PC-3 (cell line): Measurements from ENCODE around the gene ZNF784. TPM values are rescaled to one million over a fixed set of nuclear protein-coding genes. Genes with fewer than 3 reads are reported as not detected.

Source experiments
- ATAC-seq: fragments of 200-7000 bp; cut with Tn5 transposase; 2 replicates; pipeline ENCODE4 v1.9.1; 2020; ENCODE audit warnings: mild to moderate bottlenecking, moderate library complexity
- BruUV-seq: library from RNA; stranded (reverse); fragments of 400-500 nt; replicated peaks from 2 replicates; lab custom pipeline; 2021; lab: Mats Ljungman, UMichigan
- CTCF ChIA-PET: fragments of 300-600 bp; sonication (Branson Sonifier 250); formaldehyde crosslinking; loops from one replicate; lab custom pipeline; 2022; ENCODE audit warnings: antibody characterized with exemption; lab: Charles Lee
- POLR2A ChIA-PET: fragments of 300-600 bp; sonication (Branson Sonifier 250); formaldehyde crosslinking; loops from one replicate; lab custom pipeline; 2022; ENCODE audit warnings: antibody characterized with exemption; ENCODE audit not compliant: unreplicated experiment; lab: Charles Lee
- DNase-seq: peaks from one replicate; pipeline ENCODE4 v3.0.0-alpha.2; 2015
- H2AFZ ChIP-seq: fragments of 300-600 bp; sonication (generic); 2 replicates; pipeline ENCODE4 v1.6.0; 2016; ENCODE audit warnings: antibody characterized with exemption, low read length
- H3F3A ChIP-seq: fragments of 300-600 bp; sonication (generic); one replicate; pipeline ENCODE4 v1.6.0; 2017; ENCODE audit warnings: antibody characterized with exemption, low read length, control low read depth, mild to moderate bottlenecking; ENCODE audit not compliant: unreplicated experiment
- H3K27ac ChIP-seq: fragments of 300-600 bp; sonication (generic); 2 replicates; pipeline ENCODE4 v1.5.1; 2016; ENCODE audit warnings: mild to moderate bottlenecking, low read length
- H3K27me3 ChIP-seq: fragments of 300-600 bp; sonication (generic); 2 replicates; pipeline ENCODE4 v1.6.1; 2016; ENCODE audit warnings: low read length, mixed read lengths
- H3K36me3 ChIP-seq: fragments of 300-600 bp; sonication (generic); 2 replicates; pipeline ENCODE4 v1.6.1; 2016; ENCODE audit warnings: low read depth, mixed run types, low read length, mixed read lengths
- H3K4me1 ChIP-seq: fragments of 300-600 bp; sonication (generic); 2 replicates; pipeline ENCODE4 v1.5.1; 2016; ENCODE audit warnings: low read length; ENCODE audit not compliant: insufficient read depth
- H3K4me2 ChIP-seq: fragments of 300-600 bp; sonication (generic); 2 replicates; pipeline ENCODE4 v1.6.0; 2016; ENCODE audit warnings: low read length
- H3K4me3 ChIP-seq: fragments of 300-600 bp; sonication (generic); 2 replicates; pipeline ENCODE4 v1.5.1; 2016; ENCODE audit warnings: mild to moderate bottlenecking, low read length, mixed read lengths
- H3K79me2 ChIP-seq: fragments of 300-600 bp; sonication (generic); 2 replicates; pipeline ENCODE4 v1.6.1; 2017; ENCODE audit warnings: low read length, mixed read lengths
- H3K9ac ChIP-seq: fragments of 300-600 bp; sonication (generic); 2 replicates; pipeline ENCODE4 v1.6.0; 2016; ENCODE audit warnings: mild to moderate bottlenecking, low read length
- H3K9me2 ChIP-seq: fragments of 300-600 bp; sonication (generic); replicated peaks from 2 replicates; pipeline ENCODE4 v1.6.1; 2016; ENCODE audit warnings: mixed run types, low read length, mixed read lengths
- H3K9me3 ChIP-seq: fragments of 300-600 bp; sonication (generic); 2 replicates; pipeline ENCODE4 v1.6.1; 2016; ENCODE audit warnings: low read length, mixed read lengths
- H4K20me1 ChIP-seq: fragments of 300-600 bp; sonication (generic); 2 replicates; pipeline ENCODE4 v1.6.1; 2016; ENCODE audit warnings: low read length, mixed read lengths
- EZH2 ChIP-seq: fragments of 300-600 bp; sonication (generic); IDR thresholded peaks from one replicate; pipeline ENCODE4 v1.6.1; 2017; ENCODE audit warnings: antibody characterized with exemption, mild to moderate bottlenecking, low read length; ENCODE audit not compliant: unreplicated experiment
- EZH2phosphoT487 ChIP-seq: fragments of 300-600 bp; sonication (generic); IDR thresholded peaks from 2 replicates; pipeline ENCODE4 v1.6.1; 2018; ENCODE audit warnings: mild to moderate bottlenecking, antibody characterized with exemption, low read length, borderline replicate concordance
- intact Hi-C: fragments of 100-400 bp; cut with micrococcal nuclease; formaldehyde crosslinking; loops from 2 replicates; pipeline ENCODE4 v1.9.0; 2023
- total RNA-seq: library from RNA; depleted of rRNA; stranded (reverse); fragments of >200 nt; gene quantifications from 2 replicates; pipeline ENCODE4 v1.2.3, GENCODE V29; 2014
- TF ChIP-seq, protein P1 (sequence below): fragments of 300-600 bp; sonication (generic); conservative IDR thresholded peaks from 2 replicates; pipeline ENCODE4 v1.5.1; 2017; ENCODE audit warnings: antibody characterized with exemption, low read depth, mild to moderate bottlenecking, low read length

Gene ZNF784
- total RNA-seq, 1 experiment from 2014 or later = 9.0 TPM

DNA sequence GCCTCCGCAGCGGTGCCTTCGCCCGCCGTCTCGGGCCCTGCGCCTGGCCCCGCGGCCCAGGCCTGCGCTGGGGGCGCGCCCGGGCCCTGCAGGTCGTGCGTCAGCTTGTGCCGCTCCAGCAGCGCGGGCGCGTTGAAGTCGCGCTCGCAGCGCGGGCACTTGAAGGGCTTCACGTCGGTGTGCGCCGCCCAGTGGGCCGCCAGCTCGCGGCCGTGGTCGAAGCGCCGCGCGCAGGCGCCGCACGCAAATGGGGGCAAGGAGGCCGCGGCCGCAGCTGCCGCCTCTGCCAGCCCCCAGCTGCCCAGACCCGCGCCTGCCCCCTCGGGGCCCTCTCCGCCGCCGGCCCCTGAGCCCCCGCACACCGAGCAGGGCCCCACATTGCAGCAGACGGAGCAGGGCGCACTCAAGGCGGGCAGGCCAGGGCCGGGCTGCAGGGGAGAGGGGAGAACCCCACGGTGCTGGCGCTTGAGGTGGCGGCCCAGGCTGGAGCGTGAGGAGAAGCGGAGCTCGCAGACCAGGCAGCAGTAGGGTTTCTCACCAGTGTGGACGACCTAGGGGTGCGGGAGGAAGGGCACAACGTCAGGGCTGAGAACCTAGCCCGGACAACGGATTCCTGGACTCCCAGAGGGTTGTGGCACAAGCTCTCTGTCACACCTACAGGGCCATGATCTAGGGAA is 31.1 kb downstream of the ZNF784 start:
- POLR2A ChIA-PET = no interaction called here
- TF ChIP-seq EZH2phosphoT487 (no peak), EZH2 (no peak)
- TF ChIP-seq, protein P1, sequence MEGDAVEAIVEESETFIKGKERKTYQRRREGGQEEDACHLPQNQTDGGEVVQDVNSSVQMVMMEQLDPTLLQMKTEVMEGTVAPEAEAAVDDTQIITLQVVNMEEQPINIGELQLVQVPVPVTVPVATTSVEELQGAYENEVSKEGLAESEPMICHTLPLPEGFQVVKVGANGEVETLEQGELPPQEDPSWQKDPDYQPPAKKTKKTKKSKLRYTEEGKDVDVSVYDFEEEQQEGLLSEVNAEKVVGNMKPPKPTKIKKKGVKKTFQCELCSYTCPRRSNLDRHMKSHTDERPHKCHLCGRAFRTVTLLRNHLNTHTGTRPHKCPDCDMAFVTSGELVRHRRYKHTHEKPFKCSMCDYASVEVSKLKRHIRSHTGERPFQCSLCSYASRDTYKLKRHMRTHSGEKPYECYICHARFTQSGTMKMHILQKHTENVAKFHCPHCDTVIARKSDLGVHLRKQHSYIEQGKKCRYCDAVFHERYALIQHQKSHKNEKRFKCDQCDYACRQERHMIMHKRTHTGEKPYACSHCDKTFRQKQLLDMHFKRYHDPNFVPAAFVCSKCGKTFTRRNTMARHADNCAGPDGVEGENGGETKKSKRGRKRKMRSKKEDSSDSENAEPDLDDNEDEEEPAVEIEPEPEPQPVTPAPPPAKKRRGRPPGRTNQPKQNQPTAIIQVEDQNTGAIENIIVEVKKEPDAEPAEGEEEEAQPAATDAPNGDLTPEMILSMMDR = no peak
- no peak overlapping the region for H2AFZ ChIP-seq
- H3K9ac ChIP-seq = no peak overlapping the region
- ATAC-seq (no peak), DNase-seq (no peak)
- H4K20me1 ChIP-seq = no peaks in the 10 kb centered on the region
- BruUV-seq = no TSS peak
- 0 out of 2 replicates have a peak, but pooled peaks cover 2% of the 10 kb centered on the region for H3K79me2 ChIP-seq
- CTCF ChIA-PET = no interaction called here
- no peaks in the 10 kb centered on the region for H3K9me2 ChIP-seq
- H3K4me1 ChIP-seq = 0 out of 2 replicates have a peak, but pooled peaks cover 2% of the 10 kb centered on the region
- no peak overlapping the region for H3K27ac ChIP-seq
- intact Hi-C loops = no loop called here
- peaks cover 4% of the 10 kb centered on the region; the same call in 1 of the 2 replicates for H3K36me3 ChIP-seq
- no peak overlapping the region for H3K4me3 ChIP-seq
- H3F3A ChIP-seq = no peaks in the 10 kb centered on the region
- H3K27me3 ChIP-seq = no peaks in the 10 kb centered on the region
- no peak overlapping the region for H3K4me2 ChIP-seq
- no peaks in the 10 kb centered on the region for H3K9me3 ChIP-seq

DNA sequence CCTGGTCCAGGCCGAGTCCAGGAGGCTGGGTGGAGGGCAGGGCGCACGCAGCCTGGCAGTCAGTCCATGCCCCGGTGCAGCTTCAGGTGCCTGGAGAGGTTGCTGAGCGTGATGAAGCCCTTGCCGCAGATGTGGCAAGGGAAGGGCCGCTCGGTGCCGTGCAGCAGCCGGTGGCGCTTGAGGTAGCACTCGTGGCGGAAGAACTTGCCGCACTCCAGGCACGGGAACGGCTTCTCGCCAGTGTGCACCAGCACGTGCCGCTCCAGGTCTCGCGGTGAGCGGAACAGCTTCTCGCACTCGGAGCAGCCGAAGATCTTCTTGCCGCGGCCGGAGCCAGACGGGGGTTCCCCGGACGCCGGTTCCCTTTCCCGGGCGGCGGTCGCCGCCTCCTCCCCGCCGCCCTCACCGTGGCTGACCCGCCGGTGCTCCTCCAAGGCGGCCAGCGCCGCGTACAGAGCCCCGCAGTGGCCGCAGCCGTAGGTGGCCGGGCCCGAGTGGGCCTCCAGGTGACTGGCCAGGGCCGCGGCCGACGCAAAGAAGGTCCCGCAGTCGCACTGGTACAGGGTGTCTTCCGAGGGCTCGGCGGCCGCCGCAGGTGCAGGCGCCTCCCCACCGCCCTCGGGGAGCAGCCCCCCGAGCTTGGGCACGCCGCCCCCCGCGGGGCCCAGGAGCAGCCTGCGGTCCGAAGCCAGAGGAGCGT is 31.8 kb downstream of the ZNF784 start:
- Histone ChIP-seq H3K27me3 (no peaks in the 10 kb centered on the region), H3K9me3 (no peaks in the 10 kb centered on the region), H3K4me2 (no peak overlapping the region), H3K36me3 (peaks cover 4% of the 10 kb centered on the region; the same call in 1 of the 2 replicates), H3F3A (no peaks in the 10 kb centered on the region), H3K9ac (no peak overlapping the region), H4K20me1 (no peaks in the 10 kb centered on the region), H3K4me3 (no peak overlapping the region), H3K79me2 (no peaks in the 10 kb centered on the region), H3K4me1 (no peaks in the 10 kb centered on the region), H3K27ac (no peak overlapping the region), H3K9me2 (no peaks in the 10 kb centered on the region), H2AFZ (no peak overlapping the region)
- no TSS peak for BruUV-seq
- TF ChIP-seq EZH2phosphoT487 (no peak), EZH2 (no peak)
- TF ChIP-seq, protein P1 = no peak
- POLR2A ChIA-PET = no interaction called here
- no peak for DNase-seq
- intact Hi-C loops = no loop called here
- CTCF ChIA-PET = no interaction called here
- ATAC-seq = no peak

DNA sequence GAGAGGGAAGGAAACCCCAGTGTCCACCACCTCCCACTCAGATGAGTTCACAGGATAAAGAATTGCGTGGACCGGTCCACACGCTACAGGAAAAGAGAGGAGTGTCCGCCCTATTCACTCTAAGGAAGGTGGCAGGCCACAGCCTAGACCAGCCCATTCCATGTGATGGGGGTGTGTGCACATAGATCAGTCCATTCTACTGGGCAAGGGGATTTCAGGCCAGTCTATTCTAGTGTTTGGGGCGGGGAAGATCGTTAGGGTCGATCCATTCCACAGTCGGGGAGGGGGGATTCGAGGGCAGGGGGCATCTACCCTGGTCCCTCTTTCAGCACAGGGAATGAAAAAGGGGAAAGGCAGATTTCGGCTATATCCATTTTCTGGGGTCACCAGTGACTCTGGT is 32.8 kb downstream of the ZNF784 start:
- H3K4me1 ChIP-seq = peaks cover 6% of the 10 kb centered on the region
- H4K20me1 ChIP-seq = no peaks in the 10 kb centered on the region
- no peak for DNase-seq
- H3K4me2 ChIP-seq = no peak overlapping the region
- CTCF ChIA-PET = no interaction called here
- H3K9ac ChIP-seq = no peak overlapping the region
- ATAC-seq = no peak
- no peaks in the 10 kb centered on the region for H3K27me3 ChIP-seq
- no peaks in the 10 kb centered on the region for H3K9me3 ChIP-seq
- H3K79me2 ChIP-seq = no peaks in the 10 kb centered on the region
- no peaks in the 10 kb centered on the region for H3K9me2 ChIP-seq
- POLR2A ChIA-PET = no interaction called here
- intact Hi-C loops = no loop called here
- no peak overlapping the region for H3K4me3 ChIP-seq
- no peak overlapping the region for H2AFZ ChIP-seq
- H3F3A ChIP-seq = no peaks in the 10 kb centered on the region
- TSS peak; percentile 25 for BruUV-seq
- TF ChIP-seq EZH2 (no peak), EZH2phosphoT487 (no peak)
- TF ChIP-seq, protein P1 = no peak
- H3K36me3 ChIP-seq = peaks cover 4% of the 10 kb centered on the region; the same call in 1 of the 2 replicates
- H3K27ac ChIP-seq = no peak overlapping the region
